GM12878 (cell line): Measurements from ENCODE around the gene CORO1C. TPM values are rescaled to one million over a fixed set of nuclear protein-coding genes. Genes with fewer than 3 reads are reported as not detected.
A peak's percentile ranks its signal among the peaks of the same experiment; 100 is the strongest.

Source experiments
- CREB1 ChIP-seq: IDR thresholded peaks from 2 replicates; pipeline ENCODE4 v1.6.1; 2012; ENCODE audit warnings: low read depth, mild to moderate bottlenecking, inconsistent platforms
- EZH2 ChIP-seq: IDR thresholded peaks from 2 replicates; pipeline ENCODE4 v1.6.1; 2012; ENCODE audit warnings: low read depth, mild to moderate bottlenecking, control low read depth, inconsistent platforms, low read length, borderline replicate concordance; ENCODE audit not compliant: control insufficient read depth
- FOXK2 ChIP-seq: fragments of 450-650 bp; IDR thresholded peaks from 2 replicates; pipeline ENCODE4 v1.6.1; 2017; ENCODE audit warnings: mild to moderate bottlenecking, moderate library complexity
- LARP7 ChIP-seq: fragments of 450-650 bp; IDR thresholded peaks from 2 replicates; pipeline ENCODE4 v1.6.1; 2017; ENCODE audit warnings: mild to moderate bottlenecking
- NRF1 ChIP-seq: conservative IDR thresholded peaks from 2 replicates; pipeline ENCODE4 v1.6.1; 2011; ENCODE audit warnings: mild to moderate bottlenecking, low read depth, low read length, improper control_type of control experiment
- POLR2A ChIP-seq: IDR thresholded peaks from 2 replicates; pipeline ENCODE4 v1.6.1; 2011; ENCODE audit warnings: low read depth, mild to moderate bottlenecking, low read length
- RBBP5 ChIP-seq: fragments of 200-600 bp; sonication (generic); conservative IDR thresholded peaks from 2 replicates; pipeline ENCODE4 v1.6.1; 2016
- STAT1 ChIP-seq: fragments of 450-650 bp; conservative IDR thresholded peaks from 2 replicates; pipeline ENCODE4 v1.6.1; 2014; ENCODE audit warnings: antibody characterized with exemption, mild to moderate bottlenecking
- SUPT20H ChIP-seq: IDR thresholded peaks from 2 replicates; pipeline ENCODE4 v1.6.1; 2011; ENCODE audit warnings: low read depth, mild to moderate bottlenecking, low read length, moderate library complexity, borderline replicate concordance; ENCODE audit not compliant: control insufficient read depth
- ZNF622 ChIP-seq: fragments of 450-650 bp; IDR thresholded peaks from 2 replicates; pipeline ENCODE4 v1.6.1; 2017; ENCODE audit warnings: mild to moderate bottlenecking, inconsistent platforms
- polyA plus RNA-seq, 11 experiments: library from polyadenylated mRNA; depleted of rRNA in 4 of 11; unstranded in 6 of 11; stranded (reverse) in 5 of 11; fragments of >200 nt; fragmentation: Nextera tagmentation in 4 of 11; fragmentation: Illumina TruSeq in 1 of 11; extraction: Ambion mirVana in 4 of 11; extraction: Trizol in 1 of 11; gene quantifications; 1 replicate in 1 of 11; 2 replicates in 10 of 11; pipeline versions ENCODE4 v1.2.1 to v1.2.3, GENCODE V29; 2011 to 2016; ENCODE audit warnings: inconsistent platforms in 2 of 11, missing spikeins in 2 of 11, low read depth in 1 of 11
- total RNA-seq, 4 experiments: library from RNA; depleted of rRNA in 3 of 4; stranded (reverse); fragments of >200 nt in 3 of 4; fragmentation: Illumina TruSeq in 1 of 4; extraction: Trizol in 1 of 4; gene quantifications; 2 replicates each; pipeline versions ENCODE4 v1.2.1 to v1.2.3, GENCODE V29; 2013 to 2021
- TF ChIP-seq, protein P1 (sequence below): fragments of 450-650 bp; IDR thresholded peaks from 2 replicates; pipeline ENCODE4 v1.6.1; 2016; ENCODE audit warnings: mild to moderate bottlenecking
- TF ChIP-seq, protein P2 (sequence below): IDR thresholded peaks from 2 replicates; pipeline ENCODE4 v1.6.1; 2011; ENCODE audit warnings: low read depth, low read length, improper control_type of control experiment, borderline replicate concordance

The CORO1C gene
- total and polyA plus RNA-seq, 10 of the 15 experiments (the other 5 are each of a cell fraction or from before 2014, with no cell fraction given) = 52.7 to 254 (median 171) TPM

DNA sequence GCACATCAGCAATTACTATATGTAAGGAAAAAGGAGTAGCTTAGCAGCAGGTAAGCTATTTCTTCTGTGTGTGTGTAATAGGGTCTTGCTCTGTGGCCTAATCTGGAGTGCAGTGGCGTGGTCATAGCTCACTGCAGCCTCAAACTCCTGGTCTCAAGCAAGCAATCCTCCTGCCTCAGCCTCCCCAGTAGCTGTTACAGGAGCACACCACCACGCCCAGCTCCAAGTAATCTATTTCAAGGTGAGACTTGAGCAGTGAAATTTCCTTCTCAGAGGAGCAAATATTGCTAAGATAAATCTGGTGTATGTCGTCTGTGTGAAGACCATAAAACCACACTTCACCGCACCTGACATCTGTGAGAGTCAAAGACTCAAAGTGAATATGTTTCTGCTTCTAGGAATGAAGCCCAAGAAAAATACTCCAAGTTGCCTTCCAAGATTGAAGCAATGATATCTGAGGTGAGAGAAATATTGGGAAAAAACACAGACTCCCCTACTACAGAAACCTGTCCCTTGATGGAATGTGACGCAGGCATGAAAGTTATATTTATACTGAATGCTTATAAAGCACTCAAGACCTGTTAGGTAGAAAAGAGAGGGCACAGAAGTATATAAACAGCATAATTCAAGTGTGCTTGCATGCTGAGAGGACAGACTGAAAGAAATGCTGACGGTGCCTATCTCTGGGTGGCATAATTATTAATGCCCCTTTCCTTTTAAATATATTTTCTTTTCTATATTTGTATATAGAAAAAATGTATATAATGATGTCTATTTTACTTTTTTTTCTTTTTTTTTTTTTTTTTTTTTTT, 95.1 kb downstream of the CORO1C start (continued):
- no peak for TF ChIP-seq ZNF622
- TF ChIP-seq, protein P1, sequence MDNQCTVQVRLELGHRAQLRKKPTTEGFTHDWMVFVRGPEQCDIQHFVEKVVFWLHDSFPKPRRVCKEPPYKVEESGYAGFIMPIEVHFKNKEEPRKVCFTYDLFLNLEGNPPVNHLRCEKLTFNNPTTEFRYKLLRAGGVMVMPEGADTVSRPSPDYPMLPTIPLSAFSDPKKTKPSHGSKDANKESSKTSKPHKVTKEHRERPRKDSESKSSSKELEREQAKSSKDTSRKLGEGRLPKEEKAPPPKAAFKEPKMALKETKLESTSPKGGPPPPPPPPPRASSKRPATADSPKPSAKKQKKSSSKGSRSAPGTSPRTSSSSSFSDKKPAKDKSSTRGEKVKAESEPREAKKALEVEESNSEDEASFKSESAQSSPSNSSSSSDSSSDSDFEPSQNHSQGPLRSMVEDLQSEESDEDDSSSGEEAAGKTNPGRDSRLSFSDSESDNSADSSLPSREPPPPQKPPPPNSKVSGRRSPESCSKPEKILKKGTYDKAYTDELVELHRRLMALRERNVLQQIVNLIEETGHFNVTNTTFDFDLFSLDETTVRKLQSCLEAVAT = peak; percentile 97
- TF ChIP-seq FOXK2 = no peak
- TF ChIP-seq CREB1 = no peak
- no peak for TF ChIP-seq RBBP5
- TF ChIP-seq EZH2 = no peak
- TF ChIP-seq LARP7 = no peak
- no peak for TF ChIP-seq NRF1
- no peak for TF ChIP-seq STAT1
- TF ChIP-seq SUPT20H = no peak
- TF ChIP-seq, protein P2, sequence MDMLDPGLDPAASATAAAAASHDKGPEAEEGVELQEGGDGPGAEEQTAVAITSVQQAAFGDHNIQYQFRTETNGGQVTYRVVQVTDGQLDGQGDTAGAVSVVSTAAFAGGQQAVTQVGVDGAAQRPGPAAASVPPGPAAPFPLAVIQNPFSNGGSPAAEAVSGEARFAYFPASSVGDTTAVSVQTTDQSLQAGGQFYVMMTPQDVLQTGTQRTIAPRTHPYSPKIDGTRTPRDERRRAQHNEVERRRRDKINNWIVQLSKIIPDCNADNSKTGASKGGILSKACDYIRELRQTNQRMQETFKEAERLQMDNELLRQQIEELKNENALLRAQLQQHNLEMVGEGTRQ = no peak
- no peak for TF ChIP-seq POLR2A
